K562 (cell line): ENCODE measurements around the gene REM1. TPM values are rescaled to one million over a fixed set of nuclear protein-coding genes. Genes with fewer than 3 reads are reported as not detected.
"Not testable (repeated sequence)": the region's sequence is repeated elsewhere in the genome, so short reads cannot be mapped to it uniquely, and the experiment has no call there.

Experiments
- ATAC-seq: fragments of 200-7000 bp; cut with Tn5 transposase; 3 replicates; pipeline ENCODE4 v1.9.1; 2020; ENCODE audit warnings: moderate library complexity
- BruUV-seq: library from RNA; stranded (reverse); fragments of 400-500 nt; replicated peaks from 2 replicates; lab custom pipeline; 2021; lab: Mats Ljungman, UMichigan
- CTCF ChIA-PET: fragments of 300-600 bp; formaldehyde crosslinking; extraction: SDS; loops from one replicate; lab custom pipeline; 2021; ENCODE audit warnings: low intra/inter-chr PET ratio; lab: Yijun Ruan, JAX
- POLR2A ChIA-PET: fragments of 300-600, 350-650 bp; sonication (Branson Sonifier 250); formaldehyde crosslinking; extraction: SDS; loops from one replicate; lab custom pipeline; 2021; ENCODE audit warnings: antibody characterized with exemption, inconsistent platforms; lab: Yijun Ruan, JAX
- DNase-seq, 4 experiments: peaks; one replicate each; pipeline versions ENCODE4 v3.0.0 to v3.0.0-alpha.2; 2011 to 2018; ENCODE audit warnings: low spot score in 3 of 4, mixed read lengths in 3 of 4; ENCODE audit errors: extremely low read depth in 1 of 4
- FAIRE-seq: peaks from 2 replicates; lab custom pipeline; 2011; peaks lifted over from hg19 to GRCh38; lab: Jason Lieb, UNC
- H2AFZ ChIP-seq: 2 replicates; pipeline ENCODE4 v1.6.0; 2011; ENCODE audit warnings: low read depth, low read length, control low read depth, inconsistent platforms
- H3K27ac ChIP-seq: fragments of 200-600 bp; 3 replicates; pipeline ENCODE4 v1.8.0; 2011; ENCODE audit warnings: low read depth, mild to moderate bottlenecking, control low read depth, inconsistent platforms, low read length, moderate library complexity, mixed read lengths; ENCODE audit errors: extremely low read depth
- H3K27me3 ChIP-seq, 2 experiments: fragments of 300-600 bp in 1 of 2; 2 replicates in 1 of 2; 3 replicates in 1 of 2; pipeline versions ENCODE4 v1.6.0 to v1.8.0; 2011; ENCODE audit warnings: inconsistent platforms in 2 of 2, low read length in 2 of 2, mild to moderate bottlenecking in 1 of 2, mixed read lengths in 1 of 2, moderate library complexity in 1 of 2; ENCODE audit not compliant: control insufficient read depth in 2 of 2, insufficient read depth in 2 of 2
- H3K36me3 ChIP-seq: fragments of 300-600 bp; 3 replicates; pipeline ENCODE4 v1.8.0; 2011; ENCODE audit warnings: mild to moderate bottlenecking, low read length, inconsistent platforms; ENCODE audit not compliant: control insufficient read depth, insufficient read depth
- H3K4me1 ChIP-seq, 2 experiments: fragments of 200-600 bp in 1 of 2; replicated peaks in 1 of 2; 2 replicates in 1 of 2; 3 replicates in 1 of 2; pipeline versions ENCODE4 v1.5.1 to v1.8.0; 2011; ENCODE audit warnings: inconsistent platforms in 2 of 2, low read length in 2 of 2, mild to moderate bottlenecking in 1 of 2, mixed read lengths in 1 of 2, moderate library complexity in 1 of 2; ENCODE audit not compliant: control insufficient read depth in 2 of 2, insufficient read depth in 2 of 2
- H3K4me2 ChIP-seq: 2 replicates; pipeline ENCODE4 v1.6.1; 2011; ENCODE audit warnings: low read length, control low read depth, inconsistent platforms, mixed read lengths; ENCODE audit not compliant: insufficient read depth
- H3K4me3 ChIP-seq: fragments of 200-600 bp; sonication (generic), shearing (Covaris generic); 2 replicates; pipeline ENCODE4 v1.5.1; 2016; ENCODE audit warnings: control low read depth, inconsistent platforms
- H3K79me2 ChIP-seq: fragments of 200-600 bp; 3 replicates; pipeline ENCODE4 v1.8.0; 2011; ENCODE audit warnings: low read length, inconsistent platforms; ENCODE audit not compliant: control insufficient read depth, insufficient read depth
- H3K9ac ChIP-seq, 2 experiments: 2 replicates each; pipeline versions ENCODE4 v1.6.0 to v1.6.1; 2011; ENCODE audit warnings: low read depth in 2 of 2, low read length in 2 of 2, control low read depth in 1 of 2, inconsistent platforms in 1 of 2, mild to moderate bottlenecking in 1 of 2, mixed read lengths in 1 of 2; ENCODE audit not compliant: insufficient read depth in 1 of 2
- H3K9me1 ChIP-seq: one replicate; pipeline ENCODE4 v1.6.0; 2011; ENCODE audit warnings: inconsistent platforms, mild to moderate bottlenecking, low read length, moderate library complexity; ENCODE audit not compliant: control insufficient read depth, insufficient read depth
- H3K9me3 ChIP-seq: replicated peaks from 2 replicates; pipeline ENCODE4 v1.5.1; 2011; ENCODE audit warnings: low read depth, low read length, inconsistent platforms; ENCODE audit not compliant: control insufficient read depth, insufficient read depth
- H4K20me1 ChIP-seq: replicated peaks from 2 replicates; pipeline ENCODE4 v1.6.1; 2011; ENCODE audit warnings: low read length, inconsistent platforms, mixed read lengths; ENCODE audit not compliant: control insufficient read depth, insufficient read depth
- MNT ChIP-seq, 2 experiments: fragments of 450-650 bp; conservative IDR thresholded peaks; 2 replicates each; pipeline ENCODE4 v1.6.1; 2017; ENCODE audit warnings: mild to moderate bottlenecking in 2 of 2, moderate library complexity in 2 of 2
- WGBS: fragments of 100-300 bp; shearing (Covaris generic); methylation state at CpG from one replicate; pipeline ENCODE4 v1.1.6; 2016; ENCODE audit warnings: low coverage, mixed read lengths; ENCODE audit not compliant: insufficient coverage; ENCODE audit errors: missing lambda C conversion rate; 5-methylcytosine and 5-hydroxymethylcytosine counted together
- in situ Hi-C: fragments of 300-500 bp; cut with MboI; formaldehyde crosslinking; loops from 4 replicates; pipeline ENCODE4 v1.15.0; 2018; ENCODE audit warnings: inconsistent platforms, mixed read lengths
- intact Hi-C: fragments of 100-400 bp; cut with micrococcal nuclease; formaldehyde crosslinking; loops from 2 replicates; pipeline ENCODE4 v1.14.2; 2022
- polyA plus RNA-seq, 8 experiments: library from polyadenylated mRNA; depleted of rRNA in 4 of 8; stranded (reverse) in 5 of 8; unstranded in 3 of 8; fragments of >200 nt; fragmentation: Nextera tagmentation in 2 of 8; fragmentation: Illumina TruSeq in 1 of 8; extraction: Ambion mirVana in 2 of 8; extraction: Trizol in 1 of 8; gene quantifications; 2 replicates each; pipeline versions ENCODE4 v1.2.1 to v1.2.3, GENCODE V29; 2011 to 2014; ENCODE audit warnings: inconsistent platforms in 1 of 8, missing spikeins in 1 of 8
- total RNA-seq, 7 experiments: library from RNA; depleted of rRNA in 6 of 7; stranded (reverse); fragments of >200 nt in 6 of 7; fragmentation: Illumina TruSeq in 2 of 7; extraction: Trizol in 2 of 7; gene quantifications; 2 replicates each; pipeline versions ENCODE4 v1.2.1 to v1.2.3, GENCODE V29; 2011 to 2021; ENCODE audit warnings: low replicate concordance in 1 of 7

The REM1 gene
- total and polyA plus RNA-seq, 9 of the 15 experiments (the other 6 are each of a cell fraction or from before 2014, with no cell fraction given), result not detected

GRCh38 chr20:31517373-31517772, 42.3 kb downstream of the REM1 start (continued):
- TF ChIP-seq MNT (conservative IDR thresholded peaks at IDR 0.05), result 0 out of 4 replicates have a peak, but pooled peaks of 1 of the 2 experiments have one; percentile 28

GRCh38 chr20:31521267-31521666, 46.2 kb downstream of the REM1 start:
- Histone ChIP-seq H3K79me2 (peaks cover 72% of the 10 kb centered on the region), H3K36me3 (peaks cover 65% of the 10 kb centered on the region), H4K20me1 (peaks cover 14% of the 10 kb centered on the region), H3K4me1 (peaks cover 12 to 13% of the 10 kb centered on the region in 2 experiments; a peak in 3 of 5 replicates)
- BruUV-seq, in situ Hi-C loops, H3K27ac ChIP-seq, H2AFZ ChIP-seq, H3K9ac ChIP-seq, intact Hi-C loops, FAIRE-seq, ATAC-seq, CTCF ChIA-PET, DNase-seq, H3K9me3 ChIP-seq, H3K4me2 ChIP-seq, H3K4me3 ChIP-seq, H3K9me1 ChIP-seq, H3K27me3 ChIP-seq: not testable (repeated sequence)
- POLR2A ChIA-PET, result interaction anchor here (0.6 to 1.3 kb wide), 6 partner anchors 9 to 47 kb away, joined by 3 to 5 read pairs (median 3); no protein-coding TSS in a partner anchor
- WGBS, result 82% methylated on average over 7 of the region's 7 CpGs
